ENCODE results near the gene COL23A1.

COL23A1 gene

GRCh38 chr5:178334861-178335260 is 255.3 kb downstream of the COL23A1 start:
- in situ Hi-C loops (cut with HindIII; ENCODE audit: low sequenced_read_pairs), result no loop called here

DNA sequence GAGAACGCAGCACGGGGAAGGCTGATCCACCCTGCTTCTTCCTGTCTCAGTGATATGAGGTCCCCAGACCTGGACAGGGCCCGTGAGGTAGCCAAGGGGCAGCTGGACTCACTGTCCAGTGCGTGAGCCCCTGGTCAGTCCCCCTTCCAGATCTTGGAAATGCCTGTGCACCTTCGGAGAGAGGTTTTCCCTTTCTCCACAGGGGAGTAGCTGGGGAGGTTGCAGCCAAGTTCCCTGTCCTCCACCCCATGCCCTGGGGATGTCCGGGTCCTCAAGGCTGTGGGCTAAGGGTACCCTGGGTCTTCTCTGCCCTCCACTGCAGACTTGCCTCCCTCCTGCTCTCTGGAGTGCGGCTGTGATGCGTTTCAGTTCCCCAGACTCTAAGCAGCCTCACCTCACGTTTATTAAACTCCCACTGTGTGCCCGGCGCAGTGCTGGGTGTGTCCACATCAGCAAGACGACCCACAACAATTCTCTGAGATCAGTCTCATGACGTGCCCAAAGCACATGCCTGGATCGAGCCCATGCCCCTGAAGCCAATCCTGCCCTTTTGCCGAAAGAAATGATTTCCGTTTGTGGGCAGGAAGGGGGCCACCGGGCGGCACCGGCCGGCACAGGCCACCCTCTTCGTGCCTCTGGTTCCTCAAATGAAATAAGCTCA is 256.2 kb downstream of the COL23A1 start:
- in situ Hi-C loops (cut with HindIII; ENCODE audit: low sequenced_read_pairs), result no loop called here

DNA sequence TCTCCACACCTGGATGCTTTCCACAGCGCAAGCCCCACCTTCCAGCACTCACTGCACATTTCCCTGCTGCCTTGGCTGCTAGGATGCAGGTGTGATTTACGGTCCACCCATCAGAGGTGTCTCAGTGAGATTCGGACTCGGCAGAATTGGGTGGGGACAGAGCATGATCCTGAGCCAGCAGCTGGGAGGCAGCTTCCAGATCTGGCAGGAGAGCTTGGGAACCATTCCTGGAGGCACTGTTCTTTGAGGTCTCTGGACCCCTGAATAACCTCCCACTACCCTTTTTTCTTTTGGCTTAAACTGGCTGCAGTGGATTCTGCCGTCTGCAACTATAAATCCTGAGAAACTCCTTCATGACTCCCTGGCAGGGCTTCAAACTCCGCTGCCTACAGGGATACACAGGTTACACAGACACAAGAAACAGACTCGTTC is 258.0 kb downstream of the COL23A1 start:
- in situ Hi-C loops (cut with HindIII; ENCODE audit: low sequenced_read_pairs), result no loop called here

GRCh38 chr5:178331491-178331996 is 258.6 kb downstream of the COL23A1 start:
- in situ Hi-C loops (cut with HindIII; ENCODE audit: low sequenced_read_pairs), result no loop called here

- in situ Hi-C loops (cut with HindIII; ENCODE audit: low sequenced_read_pairs), result no loop called here
Measured at GRCh38 chr5:178330791-178331404, 259.3 kb downstream of the COL23A1 start.

DNA sequence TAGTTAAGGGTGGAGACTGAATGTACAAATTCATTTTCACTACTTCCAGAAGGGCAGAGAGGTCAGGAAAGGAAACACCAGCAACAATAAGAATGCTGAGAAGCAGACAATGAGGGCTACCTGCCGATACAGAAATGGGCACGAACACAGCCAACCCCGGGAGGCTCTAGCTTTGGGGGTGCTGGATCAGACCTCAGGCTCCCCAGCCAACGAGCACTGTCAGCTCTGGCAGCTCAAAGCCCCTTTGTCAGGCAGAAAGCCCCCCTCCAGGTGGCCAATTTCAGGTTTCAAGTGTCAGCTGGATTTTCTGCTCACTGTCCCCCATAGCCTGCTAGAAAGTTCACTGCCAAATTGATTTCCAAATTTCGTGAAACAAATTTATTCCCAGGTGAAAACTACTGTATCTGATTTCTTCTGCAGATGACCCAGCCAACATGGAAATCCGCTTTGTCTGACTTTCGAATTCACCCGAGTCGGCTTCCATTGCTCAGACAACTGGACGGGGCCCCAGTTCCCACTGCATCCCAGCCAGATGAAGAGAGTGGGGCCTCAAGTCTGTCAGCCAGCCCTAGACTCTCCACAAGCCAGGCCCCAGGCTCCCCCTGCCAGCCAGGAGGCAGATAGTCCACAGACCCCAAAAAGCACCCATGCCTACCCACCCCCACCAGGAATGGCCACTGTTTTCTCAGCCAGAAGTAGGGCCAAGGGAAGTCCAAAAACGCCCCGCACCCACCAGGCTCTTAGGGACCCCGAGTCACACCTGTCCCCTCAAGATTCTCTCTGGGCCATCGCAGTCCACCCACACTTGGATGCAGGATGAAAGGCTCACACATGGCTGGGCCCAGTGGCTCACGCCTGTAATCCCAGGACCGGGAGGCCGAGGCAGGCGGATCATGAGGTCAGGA is 261.1 kb downstream of the COL23A1 start:
- in situ Hi-C loops (cut with HindIII; ENCODE audit: low sequenced_read_pairs), result no loop called here

- in situ Hi-C loops (cut with HindIII; ENCODE audit: low sequenced_read_pairs), result no loop called here
Measured at GRCh38 chr5:178327931-178328711, 262.1 kb downstream of the COL23A1 start.

DNA sequence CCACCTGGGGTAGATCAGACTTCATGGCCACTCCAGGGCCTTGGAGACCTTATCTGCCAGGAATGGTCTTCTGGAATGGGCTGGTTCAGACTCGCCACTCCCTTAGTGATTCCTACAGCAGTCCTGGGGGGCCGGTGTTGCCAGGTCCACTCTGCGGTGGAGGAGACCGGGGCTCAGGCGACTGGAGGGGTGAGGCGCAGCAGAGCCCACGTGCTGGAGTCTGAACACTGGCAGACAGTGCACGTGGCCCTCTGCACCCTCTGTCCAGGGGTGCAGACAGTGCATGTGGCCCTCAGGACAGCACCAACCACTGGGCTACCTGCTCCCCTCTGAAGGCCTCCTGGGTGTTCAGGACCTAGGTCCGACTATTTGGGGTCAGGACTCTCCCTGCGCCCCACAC is 262.7 kb downstream of the COL23A1 start:
- in situ Hi-C loops (cut with HindIII; ENCODE audit: low sequenced_read_pairs), result no loop called here

DNA sequence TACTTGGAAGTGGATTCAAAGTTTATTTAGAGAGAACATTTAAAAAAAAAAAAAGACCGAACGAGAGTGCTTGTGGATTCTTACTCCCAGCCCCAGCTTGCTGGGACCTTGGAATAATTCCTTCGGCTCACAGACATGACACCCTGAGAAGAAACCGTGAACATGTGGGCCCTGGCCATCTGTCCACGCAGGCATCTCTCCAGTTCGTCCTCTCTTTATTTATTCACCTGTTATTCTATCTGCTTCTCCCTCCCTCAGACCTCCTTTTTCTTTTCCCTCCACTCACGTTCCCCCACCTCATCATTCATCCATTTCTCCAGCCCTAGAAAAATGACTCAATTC is 263.8 kb downstream of the COL23A1 start:
- in situ Hi-C loops (cut with HindIII; ENCODE audit: low sequenced_read_pairs), result no loop called here

- in situ Hi-C loops (cut with HindIII; ENCODE audit: low sequenced_read_pairs), result no loop called here
Measured at GRCh38 chr5:178325679-178326373, 264.4 kb downstream of the COL23A1 start.

GRCh38 chr5:178325311-178325678 is 264.9 kb downstream of the COL23A1 start:
- in situ Hi-C loops (cut with HindIII; ENCODE audit: low sequenced_read_pairs), result no loop called here

DNA sequence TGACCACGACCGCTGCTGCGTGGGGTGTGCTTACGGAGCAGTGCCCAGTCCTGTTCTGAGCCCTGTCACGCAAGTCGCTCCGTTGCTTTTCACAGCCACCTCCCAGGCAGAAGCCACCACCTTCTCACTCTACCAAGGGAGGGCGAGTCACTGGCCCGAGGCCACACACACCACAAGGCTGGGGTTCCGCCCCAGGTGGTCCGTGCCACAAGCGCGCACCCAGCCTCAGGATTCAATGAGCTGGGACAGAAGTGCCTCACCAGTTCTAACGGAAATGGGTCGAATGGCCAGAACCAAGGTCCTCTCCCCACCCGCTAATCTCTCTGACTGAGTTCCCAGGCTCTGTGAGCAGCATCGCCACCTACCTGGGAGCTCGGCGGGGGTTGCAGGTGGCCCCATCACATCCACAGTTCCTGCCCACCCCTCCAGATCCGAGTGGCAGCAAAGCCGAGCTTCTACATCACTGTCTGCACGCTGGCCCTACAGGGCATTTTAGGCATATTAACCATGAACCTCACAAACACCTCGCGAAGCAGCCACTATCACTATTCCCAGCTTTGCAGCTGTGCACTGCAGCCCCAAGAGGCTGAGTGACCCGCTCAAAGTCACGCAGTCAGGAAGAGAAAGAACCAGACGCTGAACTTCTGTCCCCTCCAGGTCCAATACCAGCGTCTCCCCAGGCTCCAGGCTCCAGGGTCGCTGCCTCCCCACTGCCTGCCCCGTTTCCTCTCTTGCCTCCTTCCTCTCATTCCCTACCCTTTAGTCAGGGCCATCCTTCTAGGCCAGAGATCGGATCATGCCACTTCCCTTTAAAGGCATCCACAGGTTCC is 265.5 kb downstream of the COL23A1 start:
- in situ Hi-C loops (cut with HindIII; ENCODE audit: low sequenced_read_pairs), result no loop called here

DNA sequence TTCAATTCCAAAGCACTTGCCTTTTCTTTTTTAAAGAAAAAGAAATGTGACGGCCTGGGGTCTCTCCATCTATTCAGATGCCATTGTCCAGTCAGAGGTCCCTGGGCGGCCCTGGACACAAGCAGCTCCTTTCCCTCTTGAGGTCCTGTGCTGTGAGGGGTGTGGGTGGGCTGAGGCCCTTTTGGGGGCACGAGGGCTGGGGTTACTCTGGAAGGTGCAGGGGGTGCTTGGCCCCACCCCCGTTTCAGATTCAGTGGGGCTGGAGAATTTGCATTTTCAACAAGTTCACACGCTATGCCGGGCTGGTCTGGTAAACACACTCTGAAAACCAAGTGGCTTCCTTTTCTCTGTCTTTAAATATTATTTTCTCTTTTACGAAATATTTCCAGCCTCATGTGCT is 266.2 kb downstream of the COL23A1 start:
- in situ Hi-C loops (cut with HindIII; ENCODE audit: low sequenced_read_pairs), result no loop called here

DNA sequence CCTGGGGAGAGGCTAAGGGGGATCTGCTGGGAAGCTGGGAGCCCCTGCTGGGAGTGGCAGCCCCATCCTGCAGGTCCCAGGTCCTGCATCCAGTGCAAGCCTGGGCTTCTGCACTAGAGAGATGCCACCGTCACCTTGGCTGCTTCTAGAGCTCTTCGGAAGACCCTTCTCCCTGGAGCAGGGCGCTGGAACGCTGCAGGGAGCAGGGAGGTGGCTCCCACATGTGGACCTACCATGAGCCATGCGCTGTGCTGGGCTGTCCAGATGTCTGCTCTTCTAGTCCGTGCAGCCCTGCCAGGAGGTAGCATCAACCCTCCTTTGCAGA is 266.7 kb downstream of the COL23A1 start:
- in situ Hi-C loops (cut with HindIII; ENCODE audit: low sequenced_read_pairs), result no loop called here

DNA sequence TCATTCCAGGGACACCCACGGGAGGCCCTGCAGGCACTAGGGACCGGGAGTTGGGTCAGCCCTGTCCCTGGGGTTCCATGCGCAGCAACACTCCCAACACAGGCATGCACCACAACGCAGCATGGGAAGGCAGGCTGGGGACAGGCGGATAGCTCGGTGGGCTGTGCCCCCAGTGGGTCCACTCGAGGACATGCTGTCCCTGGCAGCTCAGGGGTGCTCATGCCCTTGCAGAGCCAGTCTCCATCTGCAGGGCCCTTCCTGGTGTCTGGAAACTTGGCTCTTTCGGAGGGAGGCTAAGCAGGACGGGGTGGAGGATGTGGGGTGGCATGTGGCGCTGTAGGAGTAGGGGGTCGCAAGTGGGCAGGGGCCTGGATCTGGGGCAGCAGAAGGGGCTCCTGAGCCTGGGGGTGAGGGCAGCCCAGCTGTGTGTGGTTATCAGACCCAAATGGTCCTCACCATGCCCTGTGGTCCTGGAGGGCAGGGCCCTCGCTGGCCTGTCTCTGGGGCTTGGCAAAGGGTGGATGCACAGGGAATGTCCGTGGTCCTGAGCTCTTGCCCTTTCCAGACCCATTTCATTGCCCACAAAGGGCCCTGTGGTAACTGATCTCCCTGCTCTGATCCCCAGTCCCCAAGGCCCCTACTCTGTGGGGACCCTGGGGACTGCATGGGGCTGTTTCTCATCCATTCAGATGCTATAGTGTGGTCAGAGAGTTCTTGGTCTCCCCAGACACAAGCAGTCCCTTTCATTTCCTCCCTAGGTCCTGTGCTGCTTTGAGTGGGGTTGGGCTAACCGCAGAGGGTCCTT is 267.3 kb downstream of the COL23A1 start:
- in situ Hi-C loops (cut with HindIII; ENCODE audit: low sequenced_read_pairs), result no loop called here

DNA sequence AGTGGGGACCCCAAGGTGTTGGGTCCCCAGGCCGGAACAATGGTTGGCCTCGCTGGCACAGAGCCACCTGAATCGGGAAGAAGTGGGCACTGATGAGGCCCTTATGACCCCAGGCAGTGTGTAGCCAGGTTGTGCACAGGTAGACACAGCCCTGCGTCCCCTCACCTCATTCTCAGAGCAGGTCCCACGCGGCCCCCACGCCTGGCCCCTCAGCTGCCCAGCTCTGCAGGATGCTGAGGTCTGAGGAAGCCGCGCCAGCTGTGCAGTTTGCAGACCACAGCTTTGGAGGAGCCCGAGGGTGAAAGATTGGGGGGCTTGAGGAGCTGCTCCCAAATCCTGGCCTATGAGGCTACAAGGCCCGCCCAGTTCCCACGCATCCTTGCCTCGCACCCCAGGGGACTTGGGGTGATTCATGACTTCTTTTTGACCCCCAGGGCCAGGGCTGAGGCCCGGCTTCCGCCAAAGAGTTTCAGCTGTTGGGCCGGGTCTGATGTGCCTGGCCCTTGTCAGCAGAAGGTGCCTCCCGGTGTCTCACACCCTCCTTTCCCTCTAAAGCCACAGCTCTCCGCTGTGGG is 269.8 kb downstream of the COL23A1 start:
- in situ Hi-C loops (cut with HindIII; ENCODE audit: low sequenced_read_pairs), result no loop called here

DNA sequence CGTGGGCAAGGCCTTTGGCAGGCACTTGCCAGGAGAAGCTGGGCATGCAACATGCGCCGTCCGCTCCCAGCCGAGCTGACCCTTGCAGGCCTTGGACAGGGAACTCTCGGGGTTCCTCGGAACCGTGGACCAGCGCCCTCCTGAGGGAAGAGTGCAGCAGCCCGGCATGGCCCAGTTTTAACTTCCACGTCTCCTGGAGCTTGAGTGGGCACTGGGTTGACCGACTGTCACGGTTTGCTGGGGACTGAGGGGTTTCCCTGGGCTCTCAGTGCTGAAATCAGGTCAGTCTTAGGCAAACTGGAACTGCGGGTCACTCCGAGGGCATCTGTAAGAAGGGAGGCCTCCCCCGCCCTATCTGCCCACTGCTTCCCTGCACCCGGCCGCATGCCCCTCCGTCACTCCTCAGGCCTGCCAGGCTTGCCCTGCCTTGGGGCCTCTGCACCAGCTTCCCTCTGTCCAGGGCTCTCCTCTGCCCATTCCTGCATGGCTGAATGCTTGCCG is 270.6 kb downstream of the COL23A1 start:
- in situ Hi-C loops (cut with HindIII; ENCODE audit: low sequenced_read_pairs), result no loop called here

- in situ Hi-C loops (cut with HindIII; ENCODE audit: low sequenced_read_pairs), result no loop called here
Measured at GRCh38 chr5:178318893-178319292, 271.3 kb downstream of the COL23A1 start.

Measured in DLD1 (cell line).